CD4-positive, alpha-beta T cell treated with Interferon gamma for 1 hour (primary cell): Measurements from ENCODE around the gene ALOX15B.
"Not testable (repeated sequence)": the region's sequence is repeated elsewhere in the genome, so short reads cannot be mapped to it uniquely, and the experiment has no call there.

Experiments used
- DNase-seq: peaks from one replicate; pipeline ENCODE4 v3.0.0-alpha.2; 2020

Gene ALOX15B

GRCh38 chr17:8062807-8063483, 24.1 kb downstream of the ALOX15B start:
- no peak for DNase-seq

GRCh38 chr17:8063761-8064534, 25.1 kb downstream of the ALOX15B start:
- no peak for DNase-seq

GRCh38 chr17:8064561-8065019, 25.7 kb downstream of the ALOX15B start:
- DNase-seq = no peak

- DNase-seq = no peak
Observed at GRCh38 chr17:8066841-8067775, 28.2 kb downstream of the ALOX15B start.

- DNase-seq = no peak
Observed at GRCh38 chr17:8067806-8068205, 28.9 kb downstream of the ALOX15B start.

GRCh38 chr17:8068736-8069586, 30.1 kb downstream of the ALOX15B start:
- peak; percentile 57 for DNase-seq

GRCh38 chr17:8069587-8069860, 30.7 kb downstream of the ALOX15B start:
- no peak for DNase-seq

- DNase-seq = no peak
Observed at GRCh38 chr17:8071496-8071895, 32.6 kb downstream of the ALOX15B start.

GRCh38 chr17:8072341-8072728, 33.5 kb downstream of the ALOX15B start:
- no peak for DNase-seq

GRCh38 chr17:8072729-8073461, 34.0 kb downstream of the ALOX15B start:
- no peak for DNase-seq

- DNase-seq = peak; percentile 88
Observed at GRCh38 chr17:8073627-8074484, 35.0 kb downstream of the ALOX15B start.

GRCh38 chr17:8074554-8074953, 35.7 kb downstream of the ALOX15B start:
- no peak for DNase-seq

- DNase-seq = no peak
Observed at GRCh38 chr17:8075081-8075480, 36.2 kb downstream of the ALOX15B start.

GRCh38 chr17:8075574-8076342, 36.9 kb downstream of the ALOX15B start:
- no peak for DNase-seq

- DNase-seq = no peak
Observed at GRCh38 chr17:8076502-8077266, 37.8 kb downstream of the ALOX15B start.

- DNase-seq = not testable (repeated sequence)
Observed at GRCh38 chr17:8077939-8078338, 39.1 kb downstream of the ALOX15B start.

GRCh38 chr17:8079291-8080207, 40.7 kb downstream of the ALOX15B start:
- peak; percentile 78 for DNase-seq

- DNase-seq = no peak
Observed at GRCh38 chr17:8080208-8080798, 41.4 kb downstream of the ALOX15B start.
